ENCODE results near the gene CCN5.

CCN5 gene

GRCh38 chr20:44765701-44766347, 50.7 kb downstream of the CCN5 start:
- no peak for DNase-seq (ENCODE audit: low read depth in 1 of 2, low spot score in 1 of 2)
- TF ChIP-seq SPI1 (IDR thresholded peaks at IDR 0.05; ENCODE audit: borderline replicate concordance, low read depth) (no peak), CTCF (IDR thresholded peaks at IDR 0.05; ENCODE audit: insufficient read depth, low read length) (no peak), REST (IDR thresholded peaks at IDR 0.05; ENCODE audit: insufficient replicate concordance, low read depth) (no peak), POLR2AphosphoS5 (IDR thresholded peaks at IDR 0.05; ENCODE audit: low read depth) (no peak), GABPA (IDR thresholded peaks at IDR 0.05; ENCODE audit: low read depth) (no peak)
- Histone ChIP-seq H3K27ac (replicated peaks) (no peak overlapping the region), H3K27me3 (ENCODE audit: insufficient read depth, poor library complexity, severe bottlenecking) (peaks cover 4% of the 10 kb centered on the region), H3K4me3 (replicated peaks; ENCODE audit: insufficient read depth, low read length) (no peak overlapping the region)

- no peak for DNase-seq (ENCODE audit: low read depth in 1 of 2, low spot score in 1 of 2)
- Histone ChIP-seq H3K27ac (replicated peaks) (no peak overlapping the region), H3K4me3 (replicated peaks; ENCODE audit: insufficient read depth, low read length) (no peak overlapping the region), H3K27me3 (ENCODE audit: insufficient read depth, poor library complexity, severe bottlenecking) (peaks cover 4% of the 10 kb centered on the region)
- TF ChIP-seq CTCF (IDR thresholded peaks at IDR 0.05; ENCODE audit: insufficient read depth, low read length) (no peak), SPI1 (IDR thresholded peaks at IDR 0.05; ENCODE audit: borderline replicate concordance, low read depth) (no peak), GABPA (IDR thresholded peaks at IDR 0.05; ENCODE audit: low read depth) (no peak), POLR2AphosphoS5 (IDR thresholded peaks at IDR 0.05; ENCODE audit: low read depth) (no peak), REST (IDR thresholded peaks at IDR 0.05; ENCODE audit: insufficient replicate concordance, low read depth) (no peak)
Observed at GRCh38 chr20:44768256-44768655, 53.1 kb downstream of the CCN5 start.

- no peak overlapping the region for H3K4me3 ChIP-seq (replicated peaks; ENCODE audit: insufficient read depth, low read length)
- no peak for DNase-seq (ENCODE audit: low read depth in 1 of 2, low spot score in 1 of 2)
- no peak for TF ChIP-seq GABPA (IDR thresholded peaks at IDR 0.05; ENCODE audit: low read depth)
- TF ChIP-seq SPI1 (IDR thresholded peaks at IDR 0.05; ENCODE audit: borderline replicate concordance, low read depth): no peak
- TF ChIP-seq REST (IDR thresholded peaks at IDR 0.05; ENCODE audit: insufficient replicate concordance, low read depth): no peak
- TF ChIP-seq POLR2AphosphoS5 (IDR thresholded peaks at IDR 0.05; ENCODE audit: low read depth): no peak
- TF ChIP-seq CTCF (IDR thresholded peaks at IDR 0.05; ENCODE audit: insufficient read depth, low read length): no peak
- H3K27me3 ChIP-seq (ENCODE audit: insufficient read depth, poor library complexity, severe bottlenecking): peaks cover 4% of the 10 kb centered on the region
- H3K27ac ChIP-seq (replicated peaks): no peak overlapping the region
Observed at GRCh38 chr20:44768854-44769480, 53.8 kb downstream of the CCN5 start.

Measured in HL-60 (cell line).